Osteocyte (in vitro differentiated cells): Measurements from ENCODE around the gene GALNT9. TPM values are rescaled to one million over a fixed set of nuclear protein-coding genes. Genes with fewer than 3 reads are reported as not detected.

Source experiments
- DNase-seq: peaks from one replicate; pipeline ENCODE4 v3.0.0; 2021; ENCODE audit warnings: mixed read lengths; ENCODE audit not compliant: unreplicated experiment; ENCODE audit errors: extremely low spot score
- H3K27ac Mint-ChIP-seq: one replicate; pipeline ENCODE4 v1.8.0; 2021; ENCODE audit warnings: mild to moderate bottlenecking, mixed read lengths; ENCODE audit not compliant: unreplicated experiment
- H3K27me3 Mint-ChIP-seq: one replicate; pipeline ENCODE4 v1.8.0; 2021; ENCODE audit warnings: mixed read lengths; ENCODE audit not compliant: unreplicated experiment
- H3K36me3 Mint-ChIP-seq: one replicate; pipeline ENCODE4 v1.8.0; 2021; ENCODE audit warnings: mixed read lengths; ENCODE audit not compliant: unreplicated experiment
- H3K4me1 Mint-ChIP-seq: one replicate; pipeline ENCODE4 v1.8.0; 2021; ENCODE audit warnings: mixed read lengths; ENCODE audit not compliant: unreplicated experiment
- H3K4me3 Mint-ChIP-seq: one replicate; pipeline ENCODE4 v1.8.0; 2021; ENCODE audit warnings: mild to moderate bottlenecking, moderate library complexity, mixed read lengths; ENCODE audit not compliant: unreplicated experiment
- H3K9me3 Mint-ChIP-seq: one replicate; pipeline ENCODE4 v1.8.0; 2021; ENCODE audit warnings: mixed read lengths; ENCODE audit not compliant: unreplicated experiment
- total RNA-seq: library from RNA; stranded (reverse); gene quantifications from 2 replicates; pipeline ENCODE4 v1.2.1, GENCODE V29; 2021
- TF ChIP-seq, protein P1 (sequence below): fragments of 200-600 bp; sonication (generic); IDR thresholded peaks from 2 replicates; pipeline ENCODE4 v1.5.0; 2021; ENCODE audit warnings: antibody characterized with exemption, mild to moderate bottlenecking, moderate library complexity

Gene GALNT9
- total RNA-seq, 1 donor from 2014 or later: not detected

DNA sequence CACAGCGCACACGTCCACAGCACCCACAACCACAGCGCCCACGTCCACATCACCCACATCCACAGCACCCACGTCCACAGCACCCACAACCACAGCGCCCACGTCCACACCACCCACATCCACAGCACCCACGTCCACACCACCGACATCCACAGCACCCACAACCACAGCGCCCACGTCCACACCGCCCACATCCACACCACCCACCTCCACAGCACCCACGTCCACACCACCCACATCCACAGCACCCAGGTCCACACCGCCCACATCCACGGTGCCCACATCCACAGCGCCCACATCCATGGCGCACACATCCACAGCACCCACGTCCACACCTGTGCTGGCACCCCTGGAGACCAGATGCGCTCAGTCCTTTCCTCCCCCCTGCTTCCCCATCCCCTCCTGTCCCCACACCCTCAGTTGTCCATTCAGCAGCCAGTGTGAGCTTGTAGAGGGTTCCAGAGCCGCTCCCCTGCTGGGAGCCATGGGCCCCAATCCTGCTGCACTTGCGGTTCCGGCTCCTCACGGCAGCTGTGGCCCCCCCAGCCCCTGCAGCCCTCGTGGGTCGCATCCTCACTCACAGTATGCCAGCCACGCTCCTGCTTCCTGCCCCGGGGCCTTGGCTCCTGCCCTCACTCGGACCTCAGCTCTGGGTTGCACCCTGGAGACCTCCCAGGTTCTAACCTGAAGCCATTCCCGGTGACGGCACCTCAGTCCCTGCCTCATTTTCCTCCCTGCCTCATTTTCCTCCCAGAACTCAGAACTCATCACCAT lies 37.8 kb downstream of the GALNT9 start:
- H3K4me1 Mint-ChIP-seq: no peaks in the 10 kb centered on the region
- H3K4me3 Mint-ChIP-seq: no peak overlapping the region
- H3K9me3 Mint-ChIP-seq: no peaks in the 10 kb centered on the region
- no peaks in the 10 kb centered on the region for H3K27me3 Mint-ChIP-seq
- no peak for DNase-seq
- H3K36me3 Mint-ChIP-seq: no peaks in the 10 kb centered on the region
- TF ChIP-seq, protein P1, sequence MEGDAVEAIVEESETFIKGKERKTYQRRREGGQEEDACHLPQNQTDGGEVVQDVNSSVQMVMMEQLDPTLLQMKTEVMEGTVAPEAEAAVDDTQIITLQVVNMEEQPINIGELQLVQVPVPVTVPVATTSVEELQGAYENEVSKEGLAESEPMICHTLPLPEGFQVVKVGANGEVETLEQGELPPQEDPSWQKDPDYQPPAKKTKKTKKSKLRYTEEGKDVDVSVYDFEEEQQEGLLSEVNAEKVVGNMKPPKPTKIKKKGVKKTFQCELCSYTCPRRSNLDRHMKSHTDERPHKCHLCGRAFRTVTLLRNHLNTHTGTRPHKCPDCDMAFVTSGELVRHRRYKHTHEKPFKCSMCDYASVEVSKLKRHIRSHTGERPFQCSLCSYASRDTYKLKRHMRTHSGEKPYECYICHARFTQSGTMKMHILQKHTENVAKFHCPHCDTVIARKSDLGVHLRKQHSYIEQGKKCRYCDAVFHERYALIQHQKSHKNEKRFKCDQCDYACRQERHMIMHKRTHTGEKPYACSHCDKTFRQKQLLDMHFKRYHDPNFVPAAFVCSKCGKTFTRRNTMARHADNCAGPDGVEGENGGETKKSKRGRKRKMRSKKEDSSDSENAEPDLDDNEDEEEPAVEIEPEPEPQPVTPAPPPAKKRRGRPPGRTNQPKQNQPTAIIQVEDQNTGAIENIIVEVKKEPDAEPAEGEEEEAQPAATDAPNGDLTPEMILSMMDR: no peak
- H3K27ac Mint-ChIP-seq: no peak overlapping the region

DNA sequence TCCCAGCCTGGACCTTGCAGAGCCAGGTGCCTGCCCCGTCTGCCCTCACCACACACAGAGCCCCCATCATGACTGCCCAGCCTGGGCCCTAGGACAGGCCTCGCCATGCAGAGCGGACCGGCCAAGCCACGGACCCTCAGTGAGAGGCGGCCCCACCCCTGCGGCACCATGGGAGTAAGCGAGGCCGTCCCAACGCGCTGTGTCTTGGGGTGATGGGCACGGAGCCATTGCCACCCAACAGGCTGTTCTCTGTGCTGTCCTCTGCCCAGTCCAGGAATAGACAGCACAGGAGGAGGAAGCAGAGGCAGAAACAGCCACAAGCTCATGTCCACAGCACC lies 39.2 kb downstream of the GALNT9 start:
- Mint-ChIP-seq H3K4me1 (no peaks in the 10 kb centered on the region), H3K27ac (no peak overlapping the region), H3K4me3 (no peak overlapping the region), H3K27me3 (peaks cover 2% of the 10 kb centered on the region), H3K9me3 (no peaks in the 10 kb centered on the region), H3K36me3 (no peaks in the 10 kb centered on the region)
- TF ChIP-seq, protein P1: no peak
- DNase-seq: no peak

DNA sequence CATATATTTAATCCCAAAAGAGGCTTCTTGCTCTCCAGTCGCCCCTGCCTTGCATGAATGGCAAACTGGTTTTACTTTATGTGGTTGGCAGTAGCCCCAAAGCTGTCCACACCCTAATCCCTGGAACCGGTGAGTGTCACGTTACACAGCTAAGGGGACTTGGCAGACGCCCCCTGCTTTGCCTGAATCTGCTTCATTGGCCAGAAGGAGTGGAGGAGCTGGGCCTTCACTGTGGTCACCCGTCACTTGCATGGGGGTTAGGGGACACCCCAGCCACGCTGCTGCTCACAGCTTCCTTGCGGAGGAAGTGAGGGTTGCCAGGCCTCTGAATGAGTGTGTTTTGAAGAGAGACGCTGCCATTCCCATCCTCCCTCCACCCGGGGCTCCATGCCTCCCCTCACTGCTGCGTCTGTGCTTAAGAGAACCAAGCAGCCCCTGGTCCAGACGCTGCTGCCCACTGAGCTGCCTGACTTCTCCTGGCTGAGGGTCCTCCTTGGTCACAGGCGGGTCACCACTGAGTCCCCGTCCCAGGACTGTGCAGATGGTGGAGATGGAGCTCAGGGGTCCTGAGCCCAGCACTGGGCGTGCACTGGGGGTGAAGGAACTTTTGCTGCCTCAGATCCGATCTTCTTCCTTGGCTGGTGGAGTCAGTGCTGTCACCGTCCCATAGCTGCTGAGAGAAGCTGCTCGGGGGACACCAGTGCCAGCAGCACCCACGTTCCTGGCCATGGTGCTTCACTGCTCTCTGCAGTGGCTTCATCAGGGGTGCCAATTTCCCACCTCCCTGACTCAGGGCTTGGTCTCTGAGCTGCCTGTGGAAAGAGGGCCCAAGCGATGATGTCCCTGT lies 39.8 kb downstream of the GALNT9 start:
- no peak for DNase-seq
- H3K36me3 Mint-ChIP-seq: no peaks in the 10 kb centered on the region
- H3K9me3 Mint-ChIP-seq: no peaks in the 10 kb centered on the region
- TF ChIP-seq, protein P1: no peak
- H3K4me1 Mint-ChIP-seq: no peaks in the 10 kb centered on the region
- no peak overlapping the region for H3K27ac Mint-ChIP-seq
- H3K4me3 Mint-ChIP-seq: no peak overlapping the region
- peaks cover 2% of the 10 kb centered on the region for H3K27me3 Mint-ChIP-seq

DNA sequence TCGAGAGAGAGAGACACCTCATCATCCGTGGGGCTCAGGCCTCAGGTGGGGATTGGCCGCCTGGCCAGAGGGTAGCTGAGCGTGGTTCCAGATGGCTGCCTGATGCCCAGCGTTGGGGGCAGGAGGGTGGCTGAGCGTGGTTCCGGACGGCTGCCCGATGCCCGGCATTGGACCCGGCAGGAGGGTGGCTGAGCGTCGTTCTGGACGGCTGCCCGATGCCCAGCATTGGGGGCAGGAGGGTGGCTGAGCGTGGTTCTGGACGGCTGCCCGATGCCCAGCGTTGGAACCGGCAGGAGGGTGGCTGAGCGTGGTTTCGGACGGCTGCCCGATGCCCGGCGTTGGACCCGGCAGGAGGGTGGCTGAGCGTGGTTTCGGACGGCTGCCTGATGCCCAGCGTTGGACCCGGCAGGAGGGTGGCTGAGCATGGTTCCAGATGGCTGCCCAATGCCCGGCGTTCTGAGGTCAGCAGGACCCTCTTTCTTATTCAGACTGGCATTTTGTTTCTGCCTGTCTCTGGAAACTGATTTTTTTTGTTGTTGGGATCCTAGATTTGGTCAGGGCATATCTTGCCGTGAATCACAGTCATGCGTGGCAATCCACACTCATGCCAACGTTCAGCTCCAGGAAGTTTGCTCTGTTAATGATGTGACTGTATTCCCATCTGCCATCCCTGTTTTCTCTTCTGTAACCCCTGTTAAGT lies 40.7 kb downstream of the GALNT9 start:
- Mint-ChIP-seq H3K4me3 (no peak overlapping the region), H3K27ac (no peak overlapping the region), H3K4me1 (no peaks in the 10 kb centered on the region), H3K36me3 (no peaks in the 10 kb centered on the region), H3K27me3 (peaks cover 2% of the 10 kb centered on the region), H3K9me3 (no peaks in the 10 kb centered on the region)
- TF ChIP-seq, protein P1: no peak
- DNase-seq: no peak
